ENCODE measurements around the gene PAF1. TPM values are rescaled to one million over a fixed set of nuclear protein-coding genes. Genes with fewer than 3 reads are reported as not detected.
"Not testable (repeated sequence)": the region's sequence is repeated elsewhere in the genome, so short reads cannot be mapped to it uniquely, and the experiment has no call there.

Gene PAF1
- polyA plus RNA-seq, 4 donors = 66.5 to 70.6 (median 68.6) TPM

- no peak for DNase-seq (ENCODE audit: low read depth in 4 of 4, low spot score in 3 of 4)
These were observed 30.3 kb downstream of the PAF1 start for GRCh38 chr19:39360599-39360998.

GRCh38 chr19:39359026-39359425 lies 31.9 kb downstream of the PAF1 start:
- no peak for DNase-seq (ENCODE audit: low read depth in 4 of 4, low spot score in 3 of 4)

GRCh38 chr19:39356647-39357046 lies 34.3 kb downstream of the PAF1 start:
- no peak for DNase-seq (ENCODE audit: low read depth in 4 of 4, low spot score in 3 of 4)

GRCh38 chr19:39356073-39356472 lies 34.8 kb downstream of the PAF1 start:
- no peak for DNase-seq (ENCODE audit: low read depth in 4 of 4, low spot score in 3 of 4)

- no peak for DNase-seq (ENCODE audit: low read depth in 4 of 4, low spot score in 3 of 4)
These were observed 35.7 kb downstream of the PAF1 start for GRCh38 chr19:39355253-39355652.

GRCh38 chr19:39352381-39353255 lies 38.3 kb downstream of the PAF1 start:
- no peak for DNase-seq (ENCODE audit: low read depth in 4 of 4, low spot score in 3 of 4)

GRCh38 chr19:39351537-39352064 lies 39.3 kb downstream of the PAF1 start:
- DNase-seq (ENCODE audit: low read depth in 4 of 4, low spot score in 3 of 4) = no peak

- no peak for DNase-seq (ENCODE audit: low read depth in 4 of 4, low spot score in 3 of 4)
These were observed 40.8 kb downstream of the PAF1 start for GRCh38 chr19:39350156-39350555.

GRCh38 chr19:39349326-39349725 lies 41.6 kb downstream of the PAF1 start:
- no peak for DNase-seq (ENCODE audit: low read depth in 4 of 4, low spot score in 3 of 4)

- no peak for DNase-seq (ENCODE audit: low read depth in 4 of 4, low spot score in 3 of 4)
These were observed 43.4 kb downstream of the PAF1 start for GRCh38 chr19:39347332-39348164.

GRCh38 chr19:39345956-39346355 lies 45.0 kb downstream of the PAF1 start:
- DNase-seq (ENCODE audit: low read depth in 4 of 4, low spot score in 3 of 4) = no peak

GRCh38 chr19:39342647-39343305 lies 48.1 kb downstream of the PAF1 start:
- no peak for DNase-seq (ENCODE audit: low read depth in 4 of 4, low spot score in 3 of 4)

- DNase-seq (ENCODE audit: low read depth in 4 of 4, low spot score in 3 of 4) = peak; percentile 90 to 95 (median 95)
These were observed 48.9 kb downstream of the PAF1 start, which contains the start of gene SAMD4B for GRCh38 chr19:39341719-39342604. Gene SAMD4B (plus strand): TSS chr19:39342421. CDS start chr19:39356894, 14,473 bp downstream.

GRCh38 chr19:39341129-39341718 lies 49.7 kb downstream of the PAF1 start:
- no peak for DNase-seq (ENCODE audit: low read depth in 4 of 4, low spot score in 3 of 4)

- DNase-seq (ENCODE audit: low read depth in 4 of 4, low spot score in 3 of 4) = not testable (repeated sequence)
These were observed 50.8 kb downstream of the PAF1 start for GRCh38 chr19:39340156-39340555.

- no peak for DNase-seq (ENCODE audit: low read depth in 4 of 4, low spot score in 3 of 4)
These were observed 51.2 kb downstream of the PAF1 start for GRCh38 chr19:39339674-39340073.

- DNase-seq (ENCODE audit: low read depth in 4 of 4, low spot score in 3 of 4) = no peak
These were observed 54.4 kb downstream of the PAF1 start for GRCh38 chr19:39336483-39336882.
